BE2C (cell line): Measurements from ENCODE around the gene MAN2A2.

Experiments
- DNase-seq: peaks from one replicate; pipeline ENCODE4 v3.0.0-alpha.2; 2020
- H3K27me3 ChIP-seq: fragments of 250-450 bp; sonication (Bioruptor Pico); 2 replicates; pipeline ENCODE4 v1.5.1; 2020; ENCODE audit warnings: mild to moderate bottlenecking
- H3K36me3 ChIP-seq: fragments of 250-450 bp; sonication (Bioruptor Pico); 2 replicates; pipeline ENCODE4 v1.5.1; 2020; ENCODE audit warnings: mild to moderate bottlenecking
- H3K4me1 ChIP-seq: fragments of 250-450 bp; sonication (Bioruptor Pico); 2 replicates; pipeline ENCODE4 v1.5.1; 2020
- H3K4me3 ChIP-seq: 2 replicates; pipeline ENCODE4 v1.5.1; 2011; ENCODE audit warnings: low read depth, low read length
- H3K9me3 ChIP-seq: fragments of 250-450 bp; sonication (Bioruptor Pico); 2 replicates; pipeline ENCODE4 v1.5.1; 2020
- TF ChIP-seq, protein P1 (sequence below): IDR thresholded peaks from 2 replicates; pipeline ENCODE4 v1.5.1; 2012; ENCODE audit warnings: mild to moderate bottlenecking, low read depth, low read length

MAN2A2 gene

GRCh38 chr15:90934949-90935751, 32.0 kb downstream of the MAN2A2 start, which contains the start of gene UNC45A:
TSS of gene UNC45A (plus strand) at chr15:90935285. CDS start at chr15:90935325, 40 bp downstream.
- Histone ChIP-seq H3K4me1 (0 out of 2 replicates have a peak, but pooled peaks cover 3% of the 10 kb centered on the region), H3K27me3 (no peaks in the 10 kb centered on the region), H3K36me3 (peaks cover 17% of the 10 kb centered on the region), H3K9me3 (no peaks in the 10 kb centered on the region), H3K4me3 (peak within 1 kb of the TSS; percentile 62)
- peak; percentile 96 for DNase-seq
- TF ChIP-seq, protein P1, sequence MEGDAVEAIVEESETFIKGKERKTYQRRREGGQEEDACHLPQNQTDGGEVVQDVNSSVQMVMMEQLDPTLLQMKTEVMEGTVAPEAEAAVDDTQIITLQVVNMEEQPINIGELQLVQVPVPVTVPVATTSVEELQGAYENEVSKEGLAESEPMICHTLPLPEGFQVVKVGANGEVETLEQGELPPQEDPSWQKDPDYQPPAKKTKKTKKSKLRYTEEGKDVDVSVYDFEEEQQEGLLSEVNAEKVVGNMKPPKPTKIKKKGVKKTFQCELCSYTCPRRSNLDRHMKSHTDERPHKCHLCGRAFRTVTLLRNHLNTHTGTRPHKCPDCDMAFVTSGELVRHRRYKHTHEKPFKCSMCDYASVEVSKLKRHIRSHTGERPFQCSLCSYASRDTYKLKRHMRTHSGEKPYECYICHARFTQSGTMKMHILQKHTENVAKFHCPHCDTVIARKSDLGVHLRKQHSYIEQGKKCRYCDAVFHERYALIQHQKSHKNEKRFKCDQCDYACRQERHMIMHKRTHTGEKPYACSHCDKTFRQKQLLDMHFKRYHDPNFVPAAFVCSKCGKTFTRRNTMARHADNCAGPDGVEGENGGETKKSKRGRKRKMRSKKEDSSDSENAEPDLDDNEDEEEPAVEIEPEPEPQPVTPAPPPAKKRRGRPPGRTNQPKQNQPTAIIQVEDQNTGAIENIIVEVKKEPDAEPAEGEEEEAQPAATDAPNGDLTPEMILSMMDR = no peak

DNA sequence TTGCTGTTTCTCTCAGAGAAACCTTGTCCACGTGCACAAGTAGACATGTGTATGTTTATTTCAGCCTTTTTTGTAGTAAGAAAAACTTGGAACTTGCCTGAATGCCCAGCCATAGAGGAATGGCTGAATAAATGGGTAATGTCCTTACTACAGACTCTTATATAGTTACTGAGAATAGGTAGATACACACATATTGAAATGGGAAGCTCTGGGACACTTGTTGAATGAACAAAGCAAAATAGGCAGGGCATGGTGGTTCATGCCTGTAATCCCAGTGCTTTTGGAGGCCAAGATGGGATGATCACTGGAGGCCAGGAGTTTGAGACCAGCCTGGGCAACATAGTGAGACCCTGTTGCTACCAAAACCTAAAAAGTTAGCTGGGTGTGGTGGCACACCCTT, 33.7 kb downstream of the MAN2A2 start:
- H3K27me3 ChIP-seq = no peaks in the 10 kb centered on the region
- peaks cover 27% of the 10 kb centered on the region for H3K36me3 ChIP-seq
- DNase-seq = no peak
- no peak overlapping the region for H3K4me3 ChIP-seq
- TF ChIP-seq, protein P1 = no peak
- H3K4me1 ChIP-seq = 0 out of 2 replicates have a peak, but pooled peaks cover 3% of the 10 kb centered on the region
- no peaks in the 10 kb centered on the region for H3K9me3 ChIP-seq

GRCh38 chr15:90938261-90938660, 35.2 kb downstream of the MAN2A2 start:
- Histone ChIP-seq H3K4me3 (no peak overlapping the region), H3K4me1 (0 out of 2 replicates have a peak, but pooled peaks cover 3% of the 10 kb centered on the region), H3K9me3 (no peaks in the 10 kb centered on the region), H3K27me3 (no peaks in the 10 kb centered on the region), H3K36me3 (peaks cover 39% of the 10 kb centered on the region)
- no peak for DNase-seq
- TF ChIP-seq, protein P1 = no peak

DNA sequence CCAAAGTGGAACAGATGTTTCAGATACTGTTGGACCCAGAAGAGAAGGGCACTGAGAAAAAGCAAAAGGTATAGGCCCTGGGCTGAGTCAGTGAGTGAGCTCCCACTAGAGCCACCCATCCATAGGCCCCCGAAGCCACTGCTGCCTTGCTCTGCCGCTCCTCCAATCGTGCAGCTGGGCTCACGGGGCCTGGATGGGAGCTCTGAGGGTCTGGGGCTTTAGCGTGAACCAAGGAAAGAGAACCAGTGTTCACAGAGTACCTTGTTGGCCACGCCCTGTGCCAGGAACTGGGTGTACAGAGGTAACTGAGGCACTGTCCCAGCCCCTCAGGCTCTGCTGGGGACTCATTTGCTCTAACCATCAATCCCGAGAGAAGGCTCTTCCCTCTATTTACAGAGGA, 36.7 kb downstream of the MAN2A2 start:
- DNase-seq = no peak
- H3K9me3 ChIP-seq = no peaks in the 10 kb centered on the region
- H3K36me3 ChIP-seq = peaks cover 46% of the 10 kb centered on the region
- H3K27me3 ChIP-seq = no peaks in the 10 kb centered on the region
- TF ChIP-seq, protein P1 = no peak
- no peaks in the 10 kb centered on the region for H3K4me1 ChIP-seq
- H3K4me3 ChIP-seq = no peak overlapping the region

- Histone ChIP-seq H3K27me3 (no peaks in the 10 kb centered on the region), H3K9me3 (no peaks in the 10 kb centered on the region), H3K4me3 (no peak overlapping the region), H3K4me1 (no peaks in the 10 kb centered on the region), H3K36me3 (peaks cover 53% of the 10 kb centered on the region)
- TF ChIP-seq, protein P1 = no peak
- no peak for DNase-seq
Measured at GRCh38 chr15:90941038-90941437, 37.9 kb downstream of the MAN2A2 start.
